Mammary epithelial cell (primary cell): ENCODE measurements around the gene CRELD2.

Experiments used
- EZH2 ChIP-seq: IDR thresholded peaks from 2 replicates; pipeline ENCODE4 v1.6.1; 2012; ENCODE audit warnings: low read length, inconsistent platforms, borderline replicate concordance
- TF ChIP-seq, protein P1 (sequence below), 2 donors: IDR thresholded peaks in 1 of 2; conservative IDR thresholded peaks in 1 of 2; 2 replicates each; pipeline ENCODE4 v1.5.1; 2011 to 2012; ENCODE audit warnings: inconsistent platforms in 2 of 2, low read length in 2 of 2, mild to moderate bottlenecking in 2 of 2, control low read depth in 1 of 2, low read depth in 1 of 2; ENCODE audit not compliant: insufficient read depth in 1 of 2; ENCODE audit errors: extremely low read depth in 1 of 2

DNA sequence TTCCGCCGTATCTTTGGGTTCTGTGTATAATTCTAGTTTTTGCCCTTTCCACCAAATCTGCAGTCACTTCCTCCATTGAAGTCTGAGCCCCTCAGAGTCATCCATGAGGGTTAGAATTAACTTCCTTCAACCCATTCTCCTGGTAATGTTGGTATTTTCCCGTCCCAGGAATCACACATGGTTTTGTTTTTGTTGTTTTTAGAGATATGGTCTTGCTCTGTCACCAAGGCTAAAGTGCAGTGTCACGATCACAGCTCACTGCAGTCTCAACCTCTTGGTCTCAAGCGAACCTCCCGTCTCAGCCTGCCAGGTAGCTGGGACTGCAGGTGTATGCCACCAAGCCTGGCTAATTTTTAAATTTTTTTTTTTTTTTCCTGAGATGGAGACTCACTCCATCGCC, 46.1 kb upstream of the CRELD2 start:
- TF ChIP-seq, protein P1, sequence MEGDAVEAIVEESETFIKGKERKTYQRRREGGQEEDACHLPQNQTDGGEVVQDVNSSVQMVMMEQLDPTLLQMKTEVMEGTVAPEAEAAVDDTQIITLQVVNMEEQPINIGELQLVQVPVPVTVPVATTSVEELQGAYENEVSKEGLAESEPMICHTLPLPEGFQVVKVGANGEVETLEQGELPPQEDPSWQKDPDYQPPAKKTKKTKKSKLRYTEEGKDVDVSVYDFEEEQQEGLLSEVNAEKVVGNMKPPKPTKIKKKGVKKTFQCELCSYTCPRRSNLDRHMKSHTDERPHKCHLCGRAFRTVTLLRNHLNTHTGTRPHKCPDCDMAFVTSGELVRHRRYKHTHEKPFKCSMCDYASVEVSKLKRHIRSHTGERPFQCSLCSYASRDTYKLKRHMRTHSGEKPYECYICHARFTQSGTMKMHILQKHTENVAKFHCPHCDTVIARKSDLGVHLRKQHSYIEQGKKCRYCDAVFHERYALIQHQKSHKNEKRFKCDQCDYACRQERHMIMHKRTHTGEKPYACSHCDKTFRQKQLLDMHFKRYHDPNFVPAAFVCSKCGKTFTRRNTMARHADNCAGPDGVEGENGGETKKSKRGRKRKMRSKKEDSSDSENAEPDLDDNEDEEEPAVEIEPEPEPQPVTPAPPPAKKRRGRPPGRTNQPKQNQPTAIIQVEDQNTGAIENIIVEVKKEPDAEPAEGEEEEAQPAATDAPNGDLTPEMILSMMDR (conservative IDR thresholded peaks at IDR 0.05 in 1 of 2, IDR thresholded peaks at IDR 0.05 in 1 of 2; ENCODE audit: extremely low read depth in 1 of 2, insufficient read depth in 1 of 2, low read depth in 1 of 2, low read length in 2 of 2), result no peak
- TF ChIP-seq EZH2, result no peak
